Gastrocnemius medialis (tissue), 4 donors: ENCODE data around the gene ROBO1. TPM values are rescaled to one million over a fixed set of nuclear protein-coding genes. Genes with fewer than 3 reads are reported as not detected.

Experiments
- ATAC-seq, 2 donors: fragments of 150-250 bp; one replicate each; pipeline ENCODE4 v1.9.1; 2016
- DNase-seq, 2 donors: peaks; one replicate each; pipeline ENCODE4 v3.0.0-alpha.2; 2019
- H3K27ac ChIP-seq, 4 donors: fragments of 200-600 bp; sonication (generic); 1 replicate in 1 of 4; 2 replicates in 3 of 4; pipeline ENCODE4 v1.5.1; 2016 to 2018; ENCODE audit warnings: mild to moderate bottlenecking in 2 of 4, moderate library complexity in 1 of 4
- H3K27me3 ChIP-seq, 3 donors: fragments of 200-600 bp; sonication (generic) in 2 of 3; 1 replicate in 1 of 3; 2 replicates in 2 of 3; pipeline versions ENCODE4 v1.5.1 to v1.6.0; 2016 to 2019; ENCODE audit warnings: mild to moderate bottlenecking in 1 of 3, moderate library complexity in 1 of 3
- H3K36me3 ChIP-seq, 2 donors: fragments of 200-600 bp; sonication (generic) in 1 of 2; one replicate each; pipeline ENCODE4 v1.5.1; 2017 to 2018
- H3K4me1 ChIP-seq, 2 donors: fragments of 200-600 bp; sonication (generic) in 1 of 2; one replicate each; pipeline ENCODE4 v1.5.1; 2016 to 2017; ENCODE audit warnings: mild to moderate bottlenecking in 2 of 2
- H3K4me3 ChIP-seq, 4 donors: fragments of 200-600 bp; sonication (generic) in 3 of 4; 1 replicate in 1 of 4; 2 replicates in 3 of 4; pipeline ENCODE4 v1.5.1; 2016 to 2019; ENCODE audit warnings: mild to moderate bottlenecking in 2 of 4
- H3K9me3 ChIP-seq, 3 donors: fragments of 200-600 bp; sonication (generic) in 2 of 3; 1 replicate in 1 of 3; 2 replicates in 2 of 3; pipeline ENCODE4 v1.5.1; 2016 to 2019
- POLR2A ChIP-seq, 2 donors: fragments of 450-650 bp; IDR thresholded peaks; one replicate each; pipeline ENCODE4 v1.6.1; 2017; ENCODE audit warnings: antibody characterized with exemption in 2 of 2, mild to moderate bottlenecking in 2 of 2, moderate library complexity in 2 of 2
- in situ Hi-C, 4 donors: fragments of 200-750 bp; cut with MboI; loops; one replicate each; pipeline versions ENCODE4 v1.15.0 to v1.8.0; 2017; ENCODE audit warnings: low sequenced_read_pairs in 4 of 4
- intact Hi-C: fragments of 100-400 bp; cut with DNase I; formaldehyde crosslinking; loops from one replicate; pipeline ENCODE4 v1.15.1; 2023; ENCODE audit warnings: low total_unique reads
- total RNA-seq, 4 donors: library from RNA; depleted of rRNA; stranded (reverse); fragments of >200 nt; gene quantifications; one replicate each; pipeline versions ENCODE4 v1.1.0 to v1.2.3, GENCODE V29; 2016
- TF ChIP-seq, protein P1 (sequence below), 5 experiments: fragments of 450-650 bp in 3 of 5; fragments of 200-600 bp in 2 of 5; sonication (generic) in 2 of 5; IDR thresholded peaks in 4 of 5; conservative IDR thresholded peaks in 1 of 5; 1 replicate in 4 of 5; 2 replicates in 1 of 5; pipeline ENCODE4 v1.5.1; 2016 to 2019; ENCODE audit warnings: antibody characterized with exemption in 5 of 5, mild to moderate bottlenecking in 3 of 5, moderate library complexity in 3 of 5

Gene ROBO1
- total RNA-seq, 4 donors from 2014 or later: 4.2 to 16.0 (median 9.5) TPM

DNA sequence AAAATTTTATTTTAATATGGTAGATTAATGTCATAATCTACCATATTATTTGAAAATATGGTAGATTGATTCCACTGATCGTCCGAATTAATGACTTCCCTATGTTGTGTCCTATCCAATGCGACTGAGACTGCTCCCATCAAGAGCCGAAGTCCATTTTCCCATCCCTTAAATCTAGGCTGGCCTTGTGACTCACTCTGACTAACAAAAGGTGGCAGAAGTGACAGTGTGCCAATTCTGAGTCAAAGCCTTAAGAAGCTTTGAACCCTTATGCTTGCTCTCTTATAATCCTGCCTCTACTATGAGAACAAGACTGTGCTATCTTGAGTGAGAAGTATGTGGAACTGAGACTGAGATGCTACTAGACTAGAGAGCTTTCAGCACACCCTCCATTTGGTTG, 387.2 kb downstream of the ROBO1 start:
- Histone ChIP-seq H3K4me3 (no peak overlapping the region), H3K27ac (no peak overlapping the region), H3K4me1 (no peaks in the 10 kb centered on the region), H3K9me3 (no peaks in the 10 kb centered on the region), H3K36me3 (no peaks in the 10 kb centered on the region), H3K27me3 (no peaks in the 10 kb centered on the region)
- TF ChIP-seq POLR2A (IDR thresholded peaks at IDR 0.05): no peak
- TF ChIP-seq, protein P1, sequence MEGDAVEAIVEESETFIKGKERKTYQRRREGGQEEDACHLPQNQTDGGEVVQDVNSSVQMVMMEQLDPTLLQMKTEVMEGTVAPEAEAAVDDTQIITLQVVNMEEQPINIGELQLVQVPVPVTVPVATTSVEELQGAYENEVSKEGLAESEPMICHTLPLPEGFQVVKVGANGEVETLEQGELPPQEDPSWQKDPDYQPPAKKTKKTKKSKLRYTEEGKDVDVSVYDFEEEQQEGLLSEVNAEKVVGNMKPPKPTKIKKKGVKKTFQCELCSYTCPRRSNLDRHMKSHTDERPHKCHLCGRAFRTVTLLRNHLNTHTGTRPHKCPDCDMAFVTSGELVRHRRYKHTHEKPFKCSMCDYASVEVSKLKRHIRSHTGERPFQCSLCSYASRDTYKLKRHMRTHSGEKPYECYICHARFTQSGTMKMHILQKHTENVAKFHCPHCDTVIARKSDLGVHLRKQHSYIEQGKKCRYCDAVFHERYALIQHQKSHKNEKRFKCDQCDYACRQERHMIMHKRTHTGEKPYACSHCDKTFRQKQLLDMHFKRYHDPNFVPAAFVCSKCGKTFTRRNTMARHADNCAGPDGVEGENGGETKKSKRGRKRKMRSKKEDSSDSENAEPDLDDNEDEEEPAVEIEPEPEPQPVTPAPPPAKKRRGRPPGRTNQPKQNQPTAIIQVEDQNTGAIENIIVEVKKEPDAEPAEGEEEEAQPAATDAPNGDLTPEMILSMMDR (IDR thresholded peaks at IDR 0.05 in 4 of 5, conservative IDR thresholded peaks at IDR 0.05 in 1 of 5): no peak
- ATAC-seq (no peak), DNase-seq (no peak)
- in situ Hi-C loops (no loop called here), intact Hi-C loops (no loop called here)

DNA sequence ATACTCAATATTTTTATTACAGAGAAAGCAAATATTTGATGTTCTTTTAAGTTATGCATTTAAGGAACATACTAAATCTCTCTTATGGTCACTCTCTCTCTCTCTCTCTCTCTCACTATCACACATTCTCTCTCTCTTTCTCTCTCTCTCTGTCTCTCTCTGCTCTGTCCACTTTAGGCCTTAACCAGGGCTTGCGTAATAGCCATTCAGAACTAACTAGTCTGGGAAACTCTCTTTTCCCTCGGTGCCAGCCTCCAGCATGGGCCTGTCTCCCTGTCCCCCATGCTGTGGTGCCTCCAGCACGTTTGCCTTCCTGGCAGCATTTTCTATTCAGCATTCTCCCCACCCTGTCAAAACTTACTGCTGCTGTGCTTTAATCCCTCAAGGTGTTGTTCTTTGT, 389.7 kb downstream of the ROBO1 start:
- no peaks in the 10 kb centered on the region for H3K36me3 ChIP-seq
- TF ChIP-seq, protein P1 (IDR thresholded peaks at IDR 0.05 in 4 of 5, conservative IDR thresholded peaks at IDR 0.05 in 1 of 5): no peak
- TF ChIP-seq POLR2A (IDR thresholded peaks at IDR 0.05): no peak
- no peak overlapping the region for H3K4me3 ChIP-seq
- no peaks in the 10 kb centered on the region for H3K9me3 ChIP-seq
- intact Hi-C loops: no loop called here
- in situ Hi-C loops: no loop called here
- no peaks in the 10 kb centered on the region for H3K27me3 ChIP-seq
- H3K27ac ChIP-seq: no peak overlapping the region
- ATAC-seq (no peak), DNase-seq (no peak)
- H3K4me1 ChIP-seq: no peaks in the 10 kb centered on the region

DNA sequence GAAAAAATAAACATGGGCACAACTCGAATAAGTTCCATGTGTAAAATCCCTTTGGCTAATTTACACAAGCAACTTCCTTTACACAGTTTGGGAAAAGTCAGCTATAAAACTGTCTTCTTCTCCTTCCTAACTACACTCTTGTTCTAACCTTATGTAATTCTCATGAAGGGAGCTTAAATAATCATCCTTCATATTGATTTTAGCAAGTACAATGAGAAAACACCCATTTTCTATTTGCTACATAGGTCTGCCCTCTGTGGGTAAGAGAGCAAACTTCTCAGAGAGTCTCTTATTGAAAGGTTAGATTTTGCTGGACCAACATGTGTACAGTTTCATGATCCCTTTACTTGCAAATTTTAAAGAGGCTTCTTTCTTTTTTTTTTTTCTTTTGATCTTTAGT, 398.5 kb downstream of the ROBO1 start:
- no peak overlapping the region for H3K27ac ChIP-seq
- no peaks in the 10 kb centered on the region for H3K4me1 ChIP-seq
- intact Hi-C loops: no loop called here
- in situ Hi-C loops: loop anchor here in 2 of 4 donors (25.0 kb wide), 2 partner anchors 282 to 707 kb away; no protein-coding TSS in a partner anchor
- DNase-seq: no peak
- H3K4me3 ChIP-seq: no peak overlapping the region
- H3K36me3 ChIP-seq: no peaks in the 10 kb centered on the region
- TF ChIP-seq POLR2A (IDR thresholded peaks at IDR 0.05): no peak
- TF ChIP-seq, protein P1 (IDR thresholded peaks at IDR 0.05 in 4 of 5, conservative IDR thresholded peaks at IDR 0.05 in 1 of 5): no peak
- ATAC-seq: no peak
- no peaks in the 10 kb centered on the region for H3K27me3 ChIP-seq
- H3K9me3 ChIP-seq: no peaks in the 10 kb centered on the region

DNA sequence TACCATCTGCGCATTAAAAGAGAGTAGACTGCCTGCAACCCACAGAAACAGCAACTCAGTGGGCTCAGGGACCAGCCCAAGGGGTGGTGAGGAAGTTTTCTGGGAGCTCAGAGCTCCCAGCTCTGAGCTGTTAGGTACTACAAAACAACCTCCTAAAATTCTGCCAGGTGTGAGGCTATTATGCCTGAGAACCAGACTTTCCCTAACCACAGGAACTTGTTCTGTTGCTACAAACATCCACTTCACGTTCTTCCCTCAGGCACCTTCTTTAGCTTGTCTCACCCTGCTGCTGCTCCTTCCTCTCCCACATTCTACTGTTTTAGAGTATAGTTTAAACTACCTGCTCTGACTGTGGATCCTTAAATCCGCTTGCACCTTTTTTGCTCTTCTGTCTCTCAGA, 399.4 kb downstream of the ROBO1 start:
- TF ChIP-seq, protein P1 (IDR thresholded peaks at IDR 0.05 in 4 of 5, conservative IDR thresholded peaks at IDR 0.05 in 1 of 5): no peak
- no peak for TF ChIP-seq POLR2A (IDR thresholded peaks at IDR 0.05)
- Histone ChIP-seq H3K4me3 (no peak overlapping the region), H3K4me1 (no peaks in the 10 kb centered on the region), H3K27ac (no peak overlapping the region), H3K27me3 (no peaks in the 10 kb centered on the region), H3K36me3 (no peaks in the 10 kb centered on the region), H3K9me3 (no peaks in the 10 kb centered on the region)
- intact Hi-C loops (no loop called here), in situ Hi-C loops (loop anchor here in 2 of 4 donors (25.0 kb wide), 2 partner anchors 281 to 706 kb away; no protein-coding TSS in a partner anchor)
- ATAC-seq (no peak), DNase-seq (no peak)

DNA sequence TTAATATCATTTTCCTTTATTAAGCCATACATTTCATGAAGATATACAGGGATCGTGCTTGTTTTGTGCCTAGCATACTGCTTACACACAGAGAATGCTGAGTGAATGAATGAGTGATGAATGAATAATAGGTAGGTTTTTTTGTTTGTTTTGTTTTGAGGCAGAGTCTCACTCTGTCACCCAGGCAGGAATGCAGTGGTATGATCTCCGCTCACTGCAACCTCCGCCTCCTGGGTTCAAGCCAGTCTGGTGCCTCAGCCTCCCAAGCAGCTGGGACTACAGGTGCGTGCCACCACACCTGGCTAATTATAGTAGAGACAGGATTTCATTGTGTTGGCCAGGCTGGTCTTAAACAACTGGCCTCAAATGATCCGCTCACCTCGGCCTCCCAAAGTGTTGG, 400.0 kb downstream of the ROBO1 start:
- Histone ChIP-seq H3K27me3 (no peaks in the 10 kb centered on the region), H3K9me3 (no peaks in the 10 kb centered on the region), H3K4me1 (no peaks in the 10 kb centered on the region), H3K36me3 (no peaks in the 10 kb centered on the region), H3K4me3 (no peak overlapping the region), H3K27ac (no peak overlapping the region)
- in situ Hi-C loops: loop anchor here in 2 of 4 donors (25.0 kb wide), 2 partner anchors 281 to 706 kb away; no protein-coding TSS in a partner anchor
- ATAC-seq: no peak
- intact Hi-C loops: no loop called here
- no peak for TF ChIP-seq POLR2A (IDR thresholded peaks at IDR 0.05)
- TF ChIP-seq, protein P1 (IDR thresholded peaks at IDR 0.05 in 4 of 5, conservative IDR thresholded peaks at IDR 0.05 in 1 of 5): no peak
- DNase-seq: no peak
